Neutrophil (primary cell): Measurements from ENCODE around the gene UBE3D.
"Not testable (repeated sequence)": the region's sequence is repeated elsewhere in the genome, so short reads cannot be mapped to it uniquely, and the experiment has no call there.

Experiments used
- H3K27ac ChIP-seq: fragments of 200-600 bp; sonication (generic); 2 replicates; pipeline ENCODE4 v1.5.1; 2016; ENCODE audit warnings: mild to moderate bottlenecking, moderate library complexity
- H3K27me3 ChIP-seq: fragments of 200-600 bp; sonication (generic); 2 replicates; pipeline ENCODE4 v1.6.0; 2016; ENCODE audit warnings: mild to moderate bottlenecking
- H3K36me3 ChIP-seq: fragments of 200-600 bp; sonication (generic); 2 replicates; pipeline ENCODE4 v1.5.1; 2017
- H3K4me1 ChIP-seq, 2 experiments: fragments of 200-600 bp in 1 of 2; sonication (generic) in 1 of 2; 1 replicate in 1 of 2; 2 replicates in 1 of 2; pipeline versions ENCODE4 v1.5.1 to v1.6.1; 2013 to 2016; ENCODE audit warnings: low read depth in 1 of 2, low read length in 1 of 2, mild to moderate bottlenecking in 1 of 2, moderate library complexity in 1 of 2; ENCODE audit not compliant: control insufficient read depth in 1 of 2, insufficient read depth in 1 of 2
- H3K4me3 ChIP-seq, 2 experiments: fragments of 200-600 bp in 1 of 2; sonication (generic) in 1 of 2; 1 replicate in 1 of 2; 2 replicates in 1 of 2; pipeline ENCODE4 v1.5.1; 2013 to 2016; ENCODE audit warnings: low read depth in 1 of 2, low read length in 1 of 2, mild to moderate bottlenecking in 1 of 2, moderate library complexity in 1 of 2
- H3K9me3 ChIP-seq: fragments of 200-600 bp; sonication (generic); 2 replicates; pipeline ENCODE4 v1.5.1; 2016
- CTCF ChIP-seq: fragments of 200-600 bp; sonication (generic); IDR thresholded peaks from 2 replicates; pipeline ENCODE4 v1.5.1; 2016; ENCODE audit warnings: antibody characterized with exemption

The UBE3D gene

DNA sequence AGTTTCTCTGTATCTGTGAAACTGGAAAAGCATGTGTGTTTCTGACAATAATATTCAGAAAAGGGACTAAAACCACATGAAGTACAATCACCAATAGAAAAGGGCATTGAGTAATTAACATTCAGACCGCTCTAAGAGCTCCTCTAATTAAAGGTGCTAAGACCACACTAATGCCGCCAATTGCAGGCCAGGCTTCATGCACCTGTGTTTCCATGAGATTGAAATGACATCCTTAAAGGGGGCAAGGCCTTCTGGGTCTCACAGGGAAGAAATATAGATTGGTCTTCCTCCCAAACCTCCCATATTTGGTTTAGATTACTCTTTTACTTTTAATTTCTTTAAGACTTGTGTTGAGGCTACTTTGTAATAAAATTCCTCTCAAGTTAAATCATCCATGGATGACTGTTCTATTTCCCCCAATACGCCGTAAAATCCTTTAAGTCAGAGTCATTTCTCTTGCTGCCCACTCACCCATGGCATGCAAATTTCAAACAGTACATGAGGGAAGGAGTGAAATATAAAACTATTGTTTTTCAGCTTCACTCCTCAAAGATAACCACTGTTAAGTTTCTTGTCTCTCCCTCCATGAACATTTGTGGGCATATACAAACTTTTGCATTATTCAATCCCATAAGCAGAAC is 110.6 kb downstream of the UBE3D start:
- Histone ChIP-seq H3K27me3 (no peaks in the 10 kb centered on the region), H3K9me3 (no peaks in the 10 kb centered on the region), H3K4me1 (no peaks in the 10 kb centered on the region), H3K27ac (no peak overlapping the region), H3K36me3 (no peaks in the 10 kb centered on the region), H3K4me3 (no peak overlapping the region)
- TF ChIP-seq CTCF: no peak

DNA sequence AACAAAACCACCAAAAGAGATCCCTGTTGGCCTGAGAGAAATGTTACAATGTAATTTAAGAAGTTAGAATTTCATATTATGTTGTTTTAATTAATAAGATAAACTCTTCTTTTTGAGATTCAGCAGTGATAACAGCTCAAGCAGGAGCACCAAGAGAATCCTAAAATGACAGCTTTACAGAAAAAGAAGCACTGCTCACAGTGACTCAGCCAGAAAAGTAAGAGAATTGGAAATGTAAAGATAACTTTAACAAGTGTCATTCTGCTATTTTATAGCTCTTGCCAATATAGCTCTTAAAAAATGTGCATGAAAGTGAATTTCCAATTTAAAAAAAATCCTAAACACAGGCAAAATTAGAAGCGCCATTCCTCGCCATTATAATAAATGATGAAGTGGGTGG is 111.3 kb downstream of the UBE3D start:
- Histone ChIP-seq H3K27ac (no peak overlapping the region), H3K4me1 (no peaks in the 10 kb centered on the region), H3K27me3 (no peaks in the 10 kb centered on the region), H3K4me3 (no peak overlapping the region), H3K36me3 (no peaks in the 10 kb centered on the region), H3K9me3 (no peaks in the 10 kb centered on the region)
- no peak for TF ChIP-seq CTCF

DNA sequence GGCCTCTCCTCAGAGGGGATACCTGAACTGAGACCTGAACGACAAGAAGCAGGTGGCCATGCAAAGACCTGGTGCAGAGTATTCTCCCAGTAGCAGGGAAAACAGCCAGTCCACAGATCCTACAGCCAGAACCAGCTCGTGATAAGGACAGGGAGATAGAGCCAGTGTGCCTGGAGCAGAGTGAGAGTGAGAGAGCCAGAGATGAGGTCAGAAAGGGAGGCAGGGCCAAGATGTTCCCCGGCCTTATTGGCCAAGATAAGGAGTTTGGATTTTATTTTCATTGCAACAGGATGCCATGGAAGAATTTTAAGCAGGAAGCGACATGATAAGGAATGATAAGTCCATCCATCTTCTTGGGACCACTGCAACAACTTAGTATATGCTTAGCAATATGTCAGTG is 111.8 kb downstream of the UBE3D start:
- H3K36me3 ChIP-seq: no peaks in the 10 kb centered on the region
- TF ChIP-seq CTCF: no peak
- H3K4me1 ChIP-seq: no peaks in the 10 kb centered on the region
- H3K9me3 ChIP-seq: no peaks in the 10 kb centered on the region
- H3K27me3 ChIP-seq: no peaks in the 10 kb centered on the region
- H3K4me3 ChIP-seq: no peak overlapping the region
- H3K27ac ChIP-seq: no peak overlapping the region

GRCh38 chr6:82951935-82952334 is 113.7 kb downstream of the UBE3D start:
- no peaks in the 10 kb centered on the region for H3K9me3 ChIP-seq
- no peaks in the 10 kb centered on the region for H3K4me1 ChIP-seq
- no peak overlapping the region for H3K4me3 ChIP-seq
- no peak for TF ChIP-seq CTCF
- H3K36me3 ChIP-seq: no peaks in the 10 kb centered on the region
- H3K27me3 ChIP-seq: no peaks in the 10 kb centered on the region
- H3K27ac ChIP-seq: no peak overlapping the region

- no peak for TF ChIP-seq CTCF
- Histone ChIP-seq H3K27ac (no peak overlapping the region), H3K4me3 (no peak overlapping the region), H3K36me3 (no peaks in the 10 kb centered on the region), H3K27me3 (no peaks in the 10 kb centered on the region), H3K9me3 (no peaks in the 10 kb centered on the region), H3K4me1 (no peaks in the 10 kb centered on the region)
Measured at GRCh38 chr6:82951389-82951788, 114.3 kb downstream of the UBE3D start.

GRCh38 chr6:82930915-82931314 is 134.7 kb downstream of the UBE3D start:
- H3K4me1 ChIP-seq, H3K4me3 ChIP-seq, H3K36me3 ChIP-seq, H3K9me3 ChIP-seq, H3K27ac ChIP-seq, H3K27me3 ChIP-seq: not testable (repeated sequence)
